NCI-H1048 (cell line): ENCODE measurements around the gene MAGEA2B.
"Not testable (repeated sequence)": the region's sequence is repeated elsewhere in the genome, so short reads cannot be mapped to it uniquely, and the experiment has no call there.

Source experiments
- DNase-seq: peaks from one replicate; lab custom pipeline; 2025; lab: John Stamatoyannopoulos, UW

MAGEA2B gene

DNA sequence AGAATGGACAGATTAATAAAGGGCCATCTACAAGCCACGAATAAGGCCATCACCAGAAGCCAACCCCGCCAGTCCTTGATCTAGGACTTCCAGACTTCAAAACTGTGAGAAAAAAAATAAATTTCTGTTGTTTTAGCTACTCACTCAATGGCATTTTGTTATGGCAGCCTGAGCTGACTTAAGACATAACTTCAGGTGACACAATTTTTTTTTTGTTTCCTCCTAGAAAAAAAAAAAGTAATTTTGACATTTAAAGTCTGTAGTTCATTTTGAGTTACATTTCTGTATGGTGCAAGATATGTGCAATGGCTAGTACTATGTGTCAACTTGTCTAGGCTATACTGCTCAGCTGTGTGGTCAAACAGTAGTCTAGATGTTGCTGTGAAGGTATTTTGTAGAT lies 44.5 kb downstream of the MAGEA2B start, which contains the start of gene CSAG3:
Gene CSAG3, plus strand, starts transcription at position 301 of the 400 bp plus-strand sequence.
- DNase-seq = not testable (repeated sequence)

DNA sequence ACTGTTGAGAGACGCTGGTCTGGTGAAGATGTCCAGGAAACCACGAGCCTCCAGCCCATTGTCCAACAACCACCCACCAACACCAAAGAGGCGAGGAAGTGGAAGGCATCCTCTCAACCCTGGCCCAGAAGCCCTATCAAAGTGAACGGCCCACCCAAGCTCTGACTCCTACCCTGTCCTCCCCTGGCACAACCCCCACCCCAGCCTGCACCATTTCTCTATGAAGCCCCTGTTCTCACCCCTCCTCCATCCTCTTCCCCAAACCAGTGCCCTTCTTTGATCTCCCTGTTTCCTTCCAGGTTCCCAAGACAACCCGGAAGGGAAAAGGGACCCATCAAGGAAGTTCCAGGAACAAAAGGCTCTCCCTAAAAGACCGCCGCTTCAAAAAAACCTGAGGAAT lies 45.1 kb downstream of the MAGEA2B start:
- not testable (repeated sequence) for DNase-seq

DNA sequence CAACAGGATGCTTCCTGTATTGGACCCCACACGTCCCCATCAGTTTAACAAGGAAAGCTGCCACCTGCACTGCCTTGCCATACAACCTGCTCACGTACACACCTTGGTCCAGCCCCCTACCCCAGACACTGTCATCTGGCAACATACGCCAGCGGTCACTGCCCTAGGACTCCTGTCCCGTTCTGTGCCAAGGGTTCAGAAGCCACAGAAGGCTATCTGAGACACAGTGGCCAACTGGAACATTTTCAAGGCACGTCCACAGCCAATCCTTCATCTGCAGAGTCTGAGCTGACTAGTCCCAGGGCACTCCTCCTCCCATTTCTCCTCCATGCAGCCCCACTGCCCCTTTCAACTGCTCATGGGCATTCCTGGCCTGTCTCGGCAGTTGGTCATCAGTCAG lies 47.2 kb downstream of the MAGEA2B start:
- DNase-seq = not testable (repeated sequence)

DNA sequence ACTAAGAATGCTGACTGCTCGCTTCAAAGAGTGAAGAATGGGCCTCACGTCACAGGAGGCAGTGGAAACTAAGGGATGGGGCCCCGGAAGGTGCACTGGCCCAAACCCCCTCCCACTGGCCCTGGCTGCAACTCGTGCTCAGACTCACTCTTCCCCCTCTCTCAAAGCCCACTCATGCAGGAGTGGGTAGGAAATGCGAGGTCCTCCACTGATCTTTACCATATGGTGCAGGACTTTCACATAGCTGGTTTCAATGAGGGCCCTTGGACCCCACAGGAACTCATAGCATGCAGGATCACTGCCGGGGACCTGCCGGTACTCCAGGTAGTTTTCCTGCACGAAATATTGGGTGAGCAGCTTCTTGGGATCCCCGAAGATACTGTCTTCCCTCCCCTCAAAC lies 52.1 kb downstream of the MAGEA2B start:
- not testable (repeated sequence) for DNase-seq
